ENCODE data around the gene YTHDC1. TPM values are rescaled to one million over a fixed set of nuclear protein-coding genes. Genes with fewer than 3 reads are reported as not detected.

The YTHDC1 gene
- total RNA-seq, 1 donor from 2014 or later: 127 TPM

Other genes with a start within 250 kb of the YTHDC1 start
- gene TMPRSS11F, start 220.2 kb downstream of the YTHDC1 start, total RNA-seq: not detected
- gene TMPRSS11B, start 104.4 kb downstream of the YTHDC1 start, total RNA-seq: not detected
- gene TMPRSS11E, start 97.4 kb upstream of the YTHDC1 start, total RNA-seq: not detected
- not detected for gene UGT2B17, start 226.2 kb upstream of the YTHDC1 start, total RNA-seq